Fibroblast of lung (primary cell): ENCODE data around the gene SPTA1. TPM values are rescaled to one million over a fixed set of nuclear protein-coding genes. Genes with fewer than 3 reads are reported as not detected.

ENCODE experiments used
- DNase-seq, 2 donors: peaks; one replicate each; pipeline versions ENCODE4 v3.0.0 to v3.0.0-alpha.2; 2010; ENCODE audit warnings: low read depth in 2 of 2
- H2AFZ ChIP-seq: 2 replicates; pipeline ENCODE4 v1.5.1; 2012; ENCODE audit warnings: low read length, control low read depth, inconsistent platforms
- H3K27ac ChIP-seq: 2 replicates; pipeline ENCODE4 v1.5.1; 2011; ENCODE audit warnings: low read length, control low read depth; ENCODE audit not compliant: insufficient read depth
- H3K27me3 ChIP-seq: 2 replicates; pipeline ENCODE4 v1.5.1; 2011; ENCODE audit warnings: mild to moderate bottlenecking, low read length; ENCODE audit not compliant: control insufficient read depth, insufficient read depth
- H3K36me3 ChIP-seq: 2 replicates; pipeline ENCODE4 v1.5.1; 2011; ENCODE audit warnings: low read length; ENCODE audit not compliant: control insufficient read depth, insufficient read depth
- H3K4me1 ChIP-seq: 2 replicates; pipeline ENCODE4 v1.5.1; 2011; ENCODE audit warnings: low read length; ENCODE audit not compliant: control insufficient read depth, insufficient read depth; ENCODE audit errors: extremely low read depth
- H3K4me2 ChIP-seq: 2 replicates; pipeline ENCODE4 v1.5.1; 2011; ENCODE audit warnings: low read length, control low read depth; ENCODE audit not compliant: insufficient read depth; ENCODE audit errors: extremely low read depth
- H3K4me3 ChIP-seq, 4 experiments: fragments of 200-600 bp in 1 of 4; sonication (generic) in 1 of 4; replicated peaks in 1 of 4; 2 replicates each; pipeline ENCODE4 v1.5.1; 2011 to 2016; ENCODE audit warnings: low read length in 4 of 4, low read depth in 3 of 4, mild to moderate bottlenecking in 3 of 4, control low read depth in 2 of 4, inconsistent platforms in 1 of 4, mixed read lengths in 1 of 4; ENCODE audit not compliant: insufficient read depth in 1 of 4; ENCODE audit errors: control extremely low read depth in 1 of 4
- H3K79me2 ChIP-seq: 2 replicates; pipeline ENCODE4 v1.5.1; 2012; ENCODE audit warnings: mild to moderate bottlenecking, low read length, inconsistent platforms; ENCODE audit not compliant: control insufficient read depth, insufficient read depth
- H3K9ac ChIP-seq: 2 replicates; pipeline ENCODE4 v1.5.1; 2011; ENCODE audit warnings: mild to moderate bottlenecking, low read length, control low read depth; ENCODE audit not compliant: insufficient read depth
- H3K9me3 ChIP-seq: 2 replicates; pipeline ENCODE4 v1.5.1; 2012; ENCODE audit warnings: low read depth, low read length; ENCODE audit not compliant: control insufficient read depth, insufficient read depth
- H4K20me1 ChIP-seq: 2 replicates; pipeline ENCODE4 v1.5.1; 2011; ENCODE audit warnings: low read length; ENCODE audit not compliant: control insufficient read depth, insufficient read depth; ENCODE audit errors: extremely low read depth
- EZH2 ChIP-seq: IDR thresholded peaks from 2 replicates; pipeline ENCODE4 v1.5.1; 2012; ENCODE audit warnings: low read length, control low read depth, mild to moderate bottlenecking; ENCODE audit errors: missing control alignments
- polyA plus RNA-seq, 2 donors: library from polyadenylated mRNA; depleted of rRNA in 1 of 2; stranded (reverse) in 1 of 2; unstranded in 1 of 2; fragments of >200 nt; gene quantifications; 2 replicates each; pipeline ENCODE4 v1.2.1, GENCODE V29; 2011 to 2012; ENCODE audit warnings: missing spikeins in 1 of 2
- total RNA-seq: library from RNA; depleted of rRNA; stranded (reverse); fragments of >200 nt; gene quantifications from 2 replicates; pipeline ENCODE4 v1.2.1, GENCODE V29; 2014
- TF ChIP-seq, protein P1 (sequence below), 2 donors: IDR thresholded peaks in 1 of 2; conservative IDR thresholded peaks in 1 of 2; 1 replicate in 1 of 2; 2 replicates in 1 of 2; pipeline ENCODE4 v1.5.1; 2011 to 2012; ENCODE audit warnings: low read length in 2 of 2, control low read depth in 1 of 2, inconsistent platforms in 1 of 2, low read depth in 1 of 2, mild to moderate bottlenecking in 1 of 2

The SPTA1 gene
- total and polyA plus RNA-seq, 2 donors (not counting 1 experiment from before 2014, with no cell fraction given) = 0.07 to 0.17 TPM

DNA sequence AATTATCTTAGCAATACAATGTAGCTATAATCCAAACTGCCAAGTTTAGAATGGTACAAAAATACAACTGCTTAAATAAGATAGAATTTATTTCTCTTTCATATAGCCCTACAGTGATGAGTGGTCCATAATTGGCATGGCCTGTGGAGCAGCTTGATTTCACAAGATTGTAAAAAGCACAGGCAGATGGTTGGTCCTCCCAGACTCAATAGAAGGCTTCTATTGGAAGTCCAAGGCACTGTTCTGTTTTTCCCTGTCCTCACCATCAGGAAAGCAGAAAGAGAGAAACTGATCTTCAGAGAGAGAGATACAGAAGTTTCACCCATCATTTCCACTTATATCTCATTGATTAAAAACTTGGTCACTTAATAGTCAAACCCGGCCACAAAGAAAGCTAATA, 114.3 kb downstream of the SPTA1 start:
- Histone ChIP-seq H3K79me2 (no peaks in the 10 kb centered on the region), H3K4me3 (no peak overlapping the region), H3K9ac (no peak overlapping the region), H2AFZ (no peak overlapping the region), H3K9me3 (no peaks in the 10 kb centered on the region), H3K27ac (no peak overlapping the region), H3K36me3 (no peaks in the 10 kb centered on the region), H3K4me1 (no peaks in the 10 kb centered on the region), H3K27me3 (no peaks in the 10 kb centered on the region), H4K20me1 (no peaks in the 10 kb centered on the region), H3K4me2 (no peak overlapping the region)
- TF ChIP-seq EZH2 = no peak
- no peak for DNase-seq

DNA sequence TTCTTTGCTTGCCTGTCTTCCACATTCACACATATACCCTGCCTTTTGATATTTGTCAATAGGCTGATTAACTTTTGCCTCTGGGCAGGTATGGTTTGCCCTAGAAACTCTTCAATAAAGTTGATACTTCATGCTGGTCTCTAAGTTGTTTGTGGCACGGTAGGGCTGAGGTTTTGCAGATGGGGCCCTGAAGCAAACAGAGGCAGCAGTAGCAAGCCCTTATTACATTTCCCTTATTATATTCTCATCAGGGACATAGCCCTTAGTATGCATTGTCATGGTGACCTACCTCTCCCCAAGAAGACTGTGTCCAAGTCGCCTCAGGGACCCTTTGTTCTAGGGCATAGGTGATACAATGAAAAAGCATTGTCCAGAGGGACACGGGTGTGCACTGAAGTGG, 116.0 kb downstream of the SPTA1 start, which contains the start of gene OR6P1:
OR6P1 (minus strand) TSS at position 101 of the 400 bp plus-strand sequence. CDS start 6,976 bp downstream, outside the sequence.
- no peak for DNase-seq
- Histone ChIP-seq H3K9me3 (no peaks in the 10 kb centered on the region), H3K4me3 (no peak within 1 kb of the TSS), H3K27ac (no peak within 1 kb of the TSS), H4K20me1 (no peaks in the 10 kb centered on the region), H3K4me2 (no peak within 1 kb of the TSS), H2AFZ (no peak within 1 kb of the TSS), H3K36me3 (no peaks in the 10 kb centered on the region), H3K9ac (no peak within 1 kb of the TSS), H3K27me3 (no peaks in the 10 kb centered on the region), H3K79me2 (no peaks in the 10 kb centered on the region), H3K4me1 (no peaks in the 10 kb centered on the region)
- TF ChIP-seq EZH2 = no peak
- TF ChIP-seq, protein P1, sequence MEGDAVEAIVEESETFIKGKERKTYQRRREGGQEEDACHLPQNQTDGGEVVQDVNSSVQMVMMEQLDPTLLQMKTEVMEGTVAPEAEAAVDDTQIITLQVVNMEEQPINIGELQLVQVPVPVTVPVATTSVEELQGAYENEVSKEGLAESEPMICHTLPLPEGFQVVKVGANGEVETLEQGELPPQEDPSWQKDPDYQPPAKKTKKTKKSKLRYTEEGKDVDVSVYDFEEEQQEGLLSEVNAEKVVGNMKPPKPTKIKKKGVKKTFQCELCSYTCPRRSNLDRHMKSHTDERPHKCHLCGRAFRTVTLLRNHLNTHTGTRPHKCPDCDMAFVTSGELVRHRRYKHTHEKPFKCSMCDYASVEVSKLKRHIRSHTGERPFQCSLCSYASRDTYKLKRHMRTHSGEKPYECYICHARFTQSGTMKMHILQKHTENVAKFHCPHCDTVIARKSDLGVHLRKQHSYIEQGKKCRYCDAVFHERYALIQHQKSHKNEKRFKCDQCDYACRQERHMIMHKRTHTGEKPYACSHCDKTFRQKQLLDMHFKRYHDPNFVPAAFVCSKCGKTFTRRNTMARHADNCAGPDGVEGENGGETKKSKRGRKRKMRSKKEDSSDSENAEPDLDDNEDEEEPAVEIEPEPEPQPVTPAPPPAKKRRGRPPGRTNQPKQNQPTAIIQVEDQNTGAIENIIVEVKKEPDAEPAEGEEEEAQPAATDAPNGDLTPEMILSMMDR (conservative IDR thresholded peaks at IDR 0.05 in 1 of 2, IDR thresholded peaks at IDR 0.05 in 1 of 2; ENCODE audit: low read depth in 1 of 2, low read length in 2 of 2) = no peak

DNA sequence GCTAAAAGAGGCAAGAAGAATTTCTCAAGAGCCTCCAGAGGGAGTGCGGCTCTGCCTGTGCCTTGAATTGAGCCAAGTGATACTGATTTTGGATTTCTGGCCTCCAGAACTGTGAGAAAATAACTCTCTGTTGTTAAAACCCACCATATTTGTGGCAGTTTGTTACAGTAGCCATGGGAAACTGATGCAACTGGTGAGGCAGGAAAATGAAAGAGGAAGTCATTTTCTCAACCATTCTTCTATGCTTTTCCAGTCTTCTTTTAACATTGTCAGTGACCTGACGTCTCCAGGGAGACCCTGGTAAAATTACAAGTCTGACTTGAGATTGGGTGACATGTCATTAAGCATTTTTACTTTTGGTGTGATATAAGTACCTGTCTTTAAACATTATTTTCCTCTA, 121.9 kb downstream of the SPTA1 start:
- Histone ChIP-seq H3K36me3 (no peaks in the 10 kb centered on the region), H3K79me2 (no peaks in the 10 kb centered on the region)

More for the DNA sequence above, 121.9 kb downstream of the SPTA1 start:
- Histone ChIP-seq H2AFZ (no peak overlapping the region), H3K9ac (no peak overlapping the region), H3K27ac (no peak overlapping the region), H3K4me2 (no peak overlapping the region), H3K4me3 (no peak overlapping the region), H3K9me3 (no peaks in the 10 kb centered on the region), H3K27me3 (no peaks in the 10 kb centered on the region), H4K20me1 (no peaks in the 10 kb centered on the region), H3K4me1 (no peaks in the 10 kb centered on the region)
- TF ChIP-seq, protein P1 (conservative IDR thresholded peaks at IDR 0.05 in 1 of 2, IDR thresholded peaks at IDR 0.05 in 1 of 2; ENCODE audit: low read depth in 1 of 2, low read length in 2 of 2) = no peak
- no peak for TF ChIP-seq EZH2
- DNase-seq = no peak
